NCI-H187 treated with DMSO at 0.1 percent for 48 hours (cell line): ENCODE data around the gene MDC1.

Experiments
- DNase-seq: peaks from one replicate; lab custom pipeline; 2025; lab: John Stamatoyannopoulos, UW

MDC1 gene

DNA sequence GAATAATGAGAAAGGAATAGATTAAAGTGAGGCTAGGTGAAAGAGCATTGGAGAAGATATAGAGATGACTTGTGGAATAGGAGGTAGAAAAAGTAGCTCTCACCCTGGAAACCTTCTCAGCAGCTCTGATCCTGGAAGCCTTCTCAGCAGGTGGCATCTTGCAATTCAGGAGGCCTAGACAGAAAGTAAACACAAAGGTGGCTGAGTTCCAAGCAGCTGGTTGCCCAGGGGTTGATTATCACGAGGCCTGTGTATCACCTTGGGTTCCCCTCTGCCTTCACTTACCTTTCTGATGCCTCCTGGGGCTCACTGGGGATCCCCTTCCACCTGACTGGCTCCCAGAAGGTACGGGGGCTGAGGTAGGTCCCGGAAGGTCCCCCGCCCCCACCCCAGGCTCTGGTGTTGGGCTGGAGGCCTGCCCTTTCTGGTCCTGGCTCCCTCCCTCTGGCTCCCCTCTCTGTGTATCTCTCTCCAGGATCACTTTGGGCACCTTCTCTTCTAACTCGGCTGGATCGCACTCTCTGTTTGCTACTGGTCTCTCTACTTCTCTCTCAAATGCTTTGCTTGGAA is 9.7 kb downstream of the MDC1 start:
- DNase-seq, result peak; percentile 58

- DNase-seq, result no peak
Observed at GRCh38 chr6:30705620-30706019, 11.5 kb downstream of the MDC1 start.

- DNase-seq, result no peak
Observed at GRCh38 chr6:30703821-30704220, 13.3 kb downstream of the MDC1 start.

GRCh38 chr6:30703011-30703410 is 14.1 kb downstream of the MDC1 start:
- no peak for DNase-seq

DNA sequence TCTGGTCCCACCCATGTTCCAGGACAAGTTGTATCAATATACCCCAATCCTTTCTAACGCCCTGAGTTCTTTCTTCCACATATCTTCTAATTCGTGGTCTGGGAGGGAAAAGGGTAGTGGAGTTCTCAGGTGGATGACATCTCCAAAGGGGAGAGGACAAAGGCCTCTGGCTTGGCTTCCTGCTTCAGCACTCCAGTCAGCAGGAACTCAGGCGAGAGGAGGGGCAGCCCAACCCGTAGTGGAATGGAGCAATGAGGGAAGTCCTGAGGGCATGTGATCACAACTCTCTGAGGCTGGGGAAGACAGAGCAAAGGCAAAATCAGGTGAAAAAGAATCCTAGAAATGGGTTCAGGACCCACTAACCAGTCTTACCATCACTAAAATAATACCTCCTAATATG is 16.7 kb downstream of the MDC1 start:
- DNase-seq, result no peak

- no peak for DNase-seq
Observed at GRCh38 chr6:30696432-30696831, 20.6 kb downstream of the MDC1 start.

GRCh38 chr6:30691208-30691847 is 25.8 kb downstream of the MDC1 start:
- no peak for DNase-seq

GRCh38 chr6:30690403-30691207 is 26.5 kb downstream of the MDC1 start, which contains the start of gene NRM:
NRM (minus strand) TSS chr6:30690984; CDS start chr6:30690974, 10 bp downstream.
- peak; percentile 47 for DNase-seq

- DNase-seq, result no peak
Observed at GRCh38 chr6:30689985-30690384, 27.1 kb downstream of the MDC1 start.

DNA sequence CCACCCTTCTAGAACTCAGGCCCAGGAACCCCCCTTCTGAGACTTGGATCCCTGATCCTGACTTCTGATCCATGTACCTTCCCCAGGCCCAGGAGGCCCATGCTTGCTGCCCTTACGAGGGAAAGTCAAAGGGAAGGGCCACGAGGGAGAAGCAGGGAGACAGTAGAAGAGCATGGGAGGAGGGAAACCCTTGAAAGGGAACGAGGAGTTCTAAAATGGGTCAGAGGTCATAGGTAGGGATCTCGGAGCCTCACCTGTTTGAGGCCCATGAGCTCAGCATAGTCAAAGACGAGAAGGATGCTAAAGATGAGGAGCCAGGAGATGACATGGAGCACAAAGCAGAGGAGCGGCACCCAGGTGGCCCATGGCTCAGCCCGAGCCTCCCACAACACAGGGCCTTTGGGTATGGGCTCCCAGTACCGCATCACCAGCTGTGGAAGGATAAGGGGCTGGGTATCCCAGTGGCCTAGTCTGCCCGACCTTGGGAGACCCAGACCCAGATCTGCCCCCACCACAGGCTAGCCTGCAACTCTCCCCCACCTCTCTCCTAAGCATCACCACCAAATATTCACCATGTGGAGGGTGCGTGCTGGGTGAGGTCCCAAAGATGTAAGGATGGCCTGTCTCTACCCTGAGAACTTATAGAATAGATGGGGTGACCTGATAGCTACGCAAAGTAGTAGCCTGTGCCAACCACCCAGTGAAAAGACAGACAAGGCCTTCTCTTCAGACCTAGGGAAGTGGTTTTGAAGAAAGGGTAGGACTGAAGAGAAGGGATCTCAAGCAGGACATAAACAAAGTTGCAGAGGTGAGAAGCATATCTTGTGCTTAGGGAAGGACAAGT is 27.8 kb downstream of the MDC1 start:
- no peak for DNase-seq

DNA sequence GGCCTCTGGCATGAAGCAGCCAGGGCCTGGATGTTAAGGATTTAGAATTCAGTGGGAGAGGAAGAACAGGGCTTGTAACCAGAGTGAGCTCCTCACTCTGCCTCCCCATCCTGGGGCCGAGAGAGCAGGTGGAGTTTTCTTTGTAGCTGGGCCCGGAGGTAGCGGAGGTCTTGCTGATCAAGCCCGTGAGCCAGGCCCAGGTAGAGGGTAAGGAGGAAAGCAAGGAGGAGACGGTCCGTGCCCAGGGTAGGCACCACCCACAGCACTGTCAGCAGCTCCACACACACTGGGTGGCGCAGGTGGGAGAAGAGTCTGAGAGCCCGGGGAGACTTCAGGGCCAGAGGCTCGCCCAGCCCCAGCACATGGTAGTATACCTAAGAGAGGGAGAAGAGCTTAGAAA is 28.5 kb downstream of the MDC1 start:
- DNase-seq, result no peak

GRCh38 chr6:30687659-30688431 is 29.2 kb downstream of the MDC1 start:
- DNase-seq, result no peak

DNA sequence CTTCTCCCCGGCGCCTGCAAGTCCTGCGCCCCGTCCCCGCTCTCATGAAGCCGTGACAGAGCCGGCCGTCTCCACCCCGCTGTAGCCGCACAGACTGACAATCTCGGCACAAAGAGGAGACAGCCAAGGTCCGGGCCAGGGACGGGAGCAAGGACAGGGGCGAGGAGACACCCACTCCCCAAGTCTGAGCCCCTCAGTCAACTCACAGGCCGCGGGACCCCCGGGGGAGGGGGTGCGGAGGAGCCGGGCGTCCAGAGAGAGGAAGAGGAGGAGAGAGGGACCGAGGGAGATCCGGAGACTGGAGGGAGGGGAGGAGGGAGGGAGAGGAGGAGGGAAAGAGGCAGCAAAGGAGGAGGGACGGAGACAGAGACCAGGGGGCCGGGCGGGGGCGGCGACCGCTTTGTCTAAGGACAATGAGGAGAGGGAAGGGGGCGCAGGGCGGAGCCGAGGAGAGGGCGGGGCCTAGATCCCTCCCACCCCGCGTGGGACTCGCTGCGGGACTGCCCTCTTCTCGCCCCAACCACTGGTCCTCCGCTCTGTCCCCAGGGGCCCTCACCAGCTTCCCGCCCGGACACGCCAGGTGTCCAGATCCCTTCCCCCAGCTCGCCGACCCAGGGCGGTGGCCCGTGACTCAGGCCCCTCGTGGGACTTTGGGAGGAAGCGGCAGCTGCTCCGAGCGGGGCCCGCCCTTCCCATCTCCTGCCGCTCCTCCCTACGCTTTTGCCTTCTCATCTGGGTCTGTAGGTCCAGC is 30.0 kb downstream of the MDC1 start:
- DNase-seq, result peak; percentile 65

DNA sequence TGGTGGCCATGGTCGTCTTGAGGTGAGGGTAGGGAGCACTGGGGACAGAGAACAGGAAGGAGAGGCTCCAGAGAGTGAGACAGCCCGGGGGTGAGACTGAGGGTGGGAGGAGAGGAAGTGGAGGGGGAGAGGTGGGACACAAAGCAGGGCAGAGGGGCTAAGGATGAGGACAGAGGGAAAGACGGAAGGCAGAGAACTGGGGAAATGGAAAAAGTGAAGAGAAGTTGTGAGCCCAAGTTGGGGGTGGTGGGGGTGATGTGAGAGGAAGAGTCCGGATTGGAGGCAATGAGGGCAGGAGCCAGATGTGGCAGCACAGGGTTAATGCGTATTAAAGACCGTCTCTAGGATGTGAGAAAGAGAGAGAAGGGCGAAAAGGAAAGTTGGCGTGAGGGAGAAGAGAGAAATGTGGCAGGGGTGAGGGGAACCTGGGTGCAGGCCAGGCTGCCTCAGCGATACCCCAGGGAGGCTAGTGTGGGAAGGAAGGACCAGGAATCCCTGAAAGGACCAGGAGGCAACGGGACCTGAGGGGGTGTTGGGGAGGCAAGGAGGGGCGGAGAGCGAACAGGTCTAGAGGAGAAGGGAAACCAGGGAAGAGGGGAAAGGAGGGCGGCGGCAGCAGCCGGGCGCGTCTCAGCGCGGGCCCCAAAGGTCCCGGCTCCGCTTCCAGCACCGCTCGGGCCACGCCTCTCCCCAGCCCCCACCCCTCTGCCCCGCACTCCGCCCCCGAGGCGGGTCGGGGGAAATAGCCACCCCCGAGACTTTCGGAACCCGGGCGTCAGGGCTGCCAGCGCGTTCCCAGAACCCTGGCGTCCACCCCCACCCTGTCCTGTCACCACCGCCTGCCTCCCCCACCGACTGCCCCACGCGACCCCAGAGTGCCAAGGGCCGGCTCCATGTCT is 30.8 kb downstream of the MDC1 start, which contains the start of gene PPP1R18:
TSS of gene PPP1R18 (minus strand) at position 637 of the 899 bp plus-strand sequence. CDS start at position 10, 627 bp downstream.
- no peak for DNase-seq

- DNase-seq, result no peak
Observed at GRCh38 chr6:30685157-30686008, 31.7 kb downstream of the MDC1 start.

- no peak for DNase-seq
Observed at GRCh38 chr6:30684386-30685156, 32.5 kb downstream of the MDC1 start.

- DNase-seq, result no peak
Observed at GRCh38 chr6:30683980-30684338, 33.1 kb downstream of the MDC1 start.
